Globus pallidus (tissue), 1 donor: ENCODE measurements around the gene BAHD1.
"Not testable (repeated sequence)": the region's sequence is repeated elsewhere in the genome, so short reads cannot be mapped to it uniquely, and the experiment has no call there.

Experiments
- DNase-seq: peaks from one replicate; pipeline ENCODE4 v3.0.0-alpha.2; 2015; ENCODE audit warnings: low spot score

BAHD1 gene

GRCh38 chr15:40445421-40445922 is 4.7 kb downstream of the BAHD1 start:
- no peak for DNase-seq

GRCh38 chr15:40446144-40446543 is 5.4 kb downstream of the BAHD1 start:
- no peak for DNase-seq

GRCh38 chr15:40448354-40448753 is 7.6 kb downstream of the BAHD1 start:
- no peak for DNase-seq

GRCh38 chr15:40449275-40449674 is 8.5 kb downstream of the BAHD1 start:
- no peak for DNase-seq

GRCh38 chr15:40450047-40450446 is 9.3 kb downstream of the BAHD1 start:
- no peak for DNase-seq

GRCh38 chr15:40451527-40452158 is 10.9 kb downstream of the BAHD1 start:
- no peak for DNase-seq

- no peak for DNase-seq
Observed at GRCh38 chr15:40452296-40453090, 11.7 kb downstream of the BAHD1 start.

- not testable (repeated sequence) for DNase-seq
Observed at GRCh38 chr15:40453941-40454340, 13.2 kb downstream of the BAHD1 start.

- no peak for DNase-seq
Observed at GRCh38 chr15:40454904-40455391, 14.2 kb downstream of the BAHD1 start.

GRCh38 chr15:40456299-40456712 is 15.6 kb downstream of the BAHD1 start:
- DNase-seq: no peak

- DNase-seq: no peak
Observed at GRCh38 chr15:40456738-40457137, 16.0 kb downstream of the BAHD1 start.

GRCh38 chr15:40458495-40459371 is 18.0 kb downstream of the BAHD1 start:
- no peak for DNase-seq

- DNase-seq: no peak
Observed at GRCh38 chr15:40459391-40460015, 18.8 kb downstream of the BAHD1 start.

GRCh38 chr15:40460404-40460803 is 19.7 kb downstream of the BAHD1 start:
- no peak for DNase-seq

GRCh38 chr15:40461958-40462357 is 21.2 kb downstream of the BAHD1 start:
- DNase-seq: no peak

GRCh38 chr15:40463279-40463678 is 22.5 kb downstream of the BAHD1 start:
- no peak for DNase-seq

GRCh38 chr15:40463886-40464545 is 23.3 kb downstream of the BAHD1 start:
- no peak for DNase-seq

- DNase-seq: no peak
Observed at GRCh38 chr15:40464595-40465185, 23.9 kb downstream of the BAHD1 start.

- no peak for DNase-seq
Observed at GRCh38 chr15:40465939-40466338, 25.2 kb downstream of the BAHD1 start.

GRCh38 chr15:40466426-40467260 is 25.9 kb downstream of the BAHD1 start:
- DNase-seq: no peak
